Trophoblast cell (in vitro differentiated cells and primary cell): ENCODE results near the gene ADARB1.

Source experiments
- DNase-seq, 2 donors: peaks; one replicate each; pipeline ENCODE4 v3.0.0-alpha.2; 2016
- H2AFZ ChIP-seq: 2 replicates; pipeline ENCODE4 v1.6.1; 2013; ENCODE audit warnings: low read length, moderate library complexity, mild to moderate bottlenecking; ENCODE audit not compliant: insufficient read depth, poor library complexity
- H2AK5ac ChIP-seq: 2 replicates; pipeline ENCODE4 v1.6.1; 2013; ENCODE audit warnings: mild to moderate bottlenecking, low read length
- H2BK120ac ChIP-seq: 2 replicates; pipeline ENCODE4 v1.6.1; 2013; ENCODE audit warnings: low read length, mild to moderate bottlenecking, moderate library complexity; ENCODE audit not compliant: insufficient read depth, poor library complexity
- H2BK12ac ChIP-seq: 2 replicates; pipeline ENCODE4 v1.6.1; 2013; ENCODE audit warnings: mild to moderate bottlenecking, low read length, moderate library complexity
- H2BK5ac ChIP-seq: 2 replicates; pipeline ENCODE4 v1.6.1; 2013; ENCODE audit warnings: low read length, low read depth, moderate library complexity, mild to moderate bottlenecking; ENCODE audit not compliant: poor library complexity
- H3K14ac ChIP-seq: 2 replicates; pipeline ENCODE4 v1.6.1; 2013; ENCODE audit warnings: mild to moderate bottlenecking, low read length
- H3K18ac ChIP-seq: 2 replicates; pipeline ENCODE4 v1.6.1; 2013; ENCODE audit warnings: mild to moderate bottlenecking, low read length
- H3K23ac ChIP-seq: 2 replicates; pipeline ENCODE4 v1.6.1; 2013; ENCODE audit warnings: low read length
- H3K27ac ChIP-seq: 2 replicates; pipeline ENCODE4 v1.5.1; 2013; ENCODE audit warnings: low read depth, mild to moderate bottlenecking, inconsistent platforms, low read length, moderate library complexity
- H3K27me3 ChIP-seq: 2 replicates; pipeline ENCODE4 v1.6.1; 2013; ENCODE audit warnings: inconsistent platforms, mild to moderate bottlenecking, low read length, moderate library complexity; ENCODE audit not compliant: insufficient read depth
- H3K36me3 ChIP-seq, 2 experiments: 1 replicate in 1 of 2; 2 replicates in 1 of 2; pipeline ENCODE4 v1.6.1; 2013; ENCODE audit warnings: low read length in 2 of 2, mild to moderate bottlenecking in 2 of 2, moderate library complexity in 1 of 2; ENCODE audit not compliant: insufficient read depth in 2 of 2, control insufficient read depth in 1 of 2
- H3K4ac ChIP-seq: 2 replicates; pipeline ENCODE4 v1.6.1; 2013; ENCODE audit warnings: low read depth, mild to moderate bottlenecking, low read length, moderate library complexity
- H3K4me1 ChIP-seq, 2 experiments: 1 replicate in 1 of 2; 2 replicates in 1 of 2; pipeline ENCODE4 v1.6.1; 2013; ENCODE audit warnings: low read length in 2 of 2, mild to moderate bottlenecking in 2 of 2, moderate library complexity in 1 of 2; ENCODE audit not compliant: insufficient read depth in 2 of 2, control insufficient read depth in 1 of 2
- H3K4me2 ChIP-seq: 2 replicates; pipeline ENCODE4 v1.6.1; 2013; ENCODE audit warnings: inconsistent platforms, mild to moderate bottlenecking, low read length, moderate library complexity
- H3K4me3 ChIP-seq: 2 replicates; pipeline ENCODE4 v1.5.1; 2013; ENCODE audit warnings: mild to moderate bottlenecking, low read depth, low read length, inconsistent platforms
- H3K79me1 ChIP-seq: one replicate; pipeline ENCODE4 v1.6.1; 2013; ENCODE audit warnings: low read length
- H3K79me2 ChIP-seq: 2 replicates; pipeline ENCODE4 v1.6.1; 2013; ENCODE audit warnings: low read length, mild to moderate bottlenecking; ENCODE audit not compliant: control insufficient read depth, insufficient read depth, poor library complexity
- H3K9ac ChIP-seq: 2 replicates; pipeline ENCODE4 v1.6.1; 2013; ENCODE audit warnings: mild to moderate bottlenecking, low read length
- H3K9me3 ChIP-seq: 2 replicates; pipeline ENCODE4 v1.6.1; 2013; ENCODE audit warnings: low read depth, mild to moderate bottlenecking, control low read depth, inconsistent platforms, low read length; ENCODE audit not compliant: insufficient read depth
- H4K12ac ChIP-seq: 2 replicates; pipeline ENCODE4 v1.6.1; 2013; ENCODE audit warnings: low read depth, mild to moderate bottlenecking, low read length, moderate library complexity
- H4K8ac ChIP-seq: 2 replicates; pipeline ENCODE4 v1.6.1; 2013; ENCODE audit warnings: low read depth, mild to moderate bottlenecking, low read length, moderate library complexity
- H4K91ac ChIP-seq: one replicate; pipeline ENCODE4 v1.6.1; 2013; ENCODE audit warnings: low read depth, mild to moderate bottlenecking, low read length, moderate library complexity
- WGBS: extraction: QIAGEN DNeasy Blood & Tissue Kit; methylation state at CpG from one replicate; pipeline ENCODE4 v1.1.7; 2013; ENCODE audit warnings: missing lambda C conversion rate; ENCODE audit not compliant: insufficient read length, insufficient coverage; ENCODE audit errors: extremely low coverage; 5-methylcytosine and 5-hydroxymethylcytosine counted together

Gene ADARB1

DNA sequence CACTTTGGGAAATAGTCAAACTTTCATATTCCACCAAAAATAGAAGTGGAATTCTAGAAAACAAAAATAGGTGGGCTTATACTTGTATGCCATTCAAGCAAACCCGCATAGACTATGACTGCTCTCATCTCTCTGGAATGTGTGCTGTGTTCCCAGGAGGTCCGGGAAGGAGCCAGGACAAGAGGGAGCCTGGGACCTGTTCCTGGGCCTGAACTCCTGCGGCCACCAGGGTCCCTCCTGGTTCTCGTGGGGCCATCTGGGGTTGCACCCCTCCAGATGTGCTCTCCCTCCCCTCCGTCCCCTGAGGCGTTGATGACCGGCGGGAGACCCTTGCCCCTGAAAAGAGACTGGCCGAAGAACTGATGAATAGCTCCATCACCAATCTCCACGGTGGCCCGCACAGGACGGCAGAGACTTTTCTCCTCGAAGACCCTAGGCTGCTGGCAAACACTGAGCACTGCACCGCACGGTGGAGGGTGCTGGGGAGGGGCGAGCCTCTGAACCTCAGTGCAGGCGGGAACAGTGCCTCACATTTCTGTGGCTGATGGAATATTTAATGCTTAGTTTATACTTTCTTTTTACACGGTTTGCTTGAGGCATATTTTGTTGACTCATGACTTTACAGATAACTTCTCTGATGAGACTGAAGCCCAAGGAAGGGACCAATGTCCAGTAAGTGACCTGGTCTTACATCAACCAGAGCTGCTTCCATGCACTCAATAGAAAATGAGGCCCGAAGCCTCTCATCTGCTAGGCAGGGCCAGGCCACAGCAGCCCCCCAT lies 9.6 kb upstream of the ADARB1 start:
- Histone ChIP-seq H2BK12ac (no peak overlapping the region), H3K9ac (no peak overlapping the region), H2AK5ac (no peak overlapping the region), H3K18ac (no peak overlapping the region), H3K79me1 (peaks cover 3% of the 10 kb centered on the region), H2BK120ac (peak overlapping the region; percentile 18), H2BK5ac (no peak overlapping the region), H3K79me2 (no peaks in the 10 kb centered on the region), H3K14ac (peak overlapping the region; percentile 25), H3K4me2 (no peak overlapping the region), H3K9me3 (no peaks in the 10 kb centered on the region), H4K8ac (no peak overlapping the region), H4K12ac (no peak overlapping the region), H3K4me3 (no peak overlapping the region), H4K91ac (no peak overlapping the region), H3K23ac (no peak overlapping the region), H3K27me3 (no peaks in the 10 kb centered on the region), H3K4me1 (peaks cover 7 to 11% of the 10 kb centered on the region in 2 experiments), H3K36me3 (no peaks in the 10 kb centered on the region), H3K27ac (no peak overlapping the region), H3K4ac (no peak overlapping the region), H2AFZ (peak overlapping the region; percentile 17)
- DNase-seq: peak in 1 of 2 donors; percentile 53
- no CpG with 5 or more reads among the region's 19 CpGs for WGBS

DNA sequence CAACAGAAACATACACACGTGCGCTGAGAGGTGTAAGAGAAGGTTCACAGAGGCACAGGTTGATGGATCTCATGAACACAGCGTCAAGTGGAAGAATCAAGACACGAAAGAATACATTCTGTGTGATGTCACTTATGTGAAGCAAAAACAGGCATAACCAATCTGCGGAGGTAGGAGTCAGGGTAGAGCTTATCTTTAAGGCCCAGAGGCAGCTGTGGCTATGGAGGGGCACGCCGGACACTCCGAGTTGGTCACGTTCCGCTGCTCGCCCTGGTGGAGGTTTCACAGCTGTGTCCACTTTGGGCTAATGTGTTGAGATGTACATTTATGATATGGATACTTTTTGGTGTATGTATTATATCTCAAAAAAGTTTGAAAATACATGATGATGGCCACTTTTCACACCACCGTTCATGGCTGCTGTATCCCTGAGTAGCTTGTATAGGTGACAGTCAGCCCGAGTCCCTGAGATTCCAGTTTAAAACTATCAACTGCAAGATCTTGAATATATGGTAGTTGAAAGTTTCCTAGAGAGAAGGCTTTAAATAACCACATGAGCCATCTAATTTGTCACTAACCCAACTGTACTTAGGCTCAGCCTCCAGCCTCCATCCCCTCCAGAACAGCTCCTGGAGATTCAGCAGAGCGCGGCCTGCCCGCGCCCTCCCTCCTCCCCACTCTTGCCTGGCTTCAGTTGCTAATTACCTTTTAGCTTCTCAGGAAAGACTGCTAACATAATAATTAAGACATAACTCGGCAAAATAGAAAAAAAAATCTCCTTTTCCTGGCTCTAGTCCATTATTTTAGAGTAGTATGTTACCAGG lies 6.7 kb upstream of the ADARB1 start:
- Histone ChIP-seq H3K36me3 (no peaks in the 10 kb centered on the region), H3K9ac (no peak overlapping the region), H4K12ac (no peak overlapping the region), H3K23ac (no peak overlapping the region), H2BK120ac (no peak overlapping the region), H3K4me2 (no peak overlapping the region), H2BK5ac (no peak overlapping the region), H3K9me3 (no peaks in the 10 kb centered on the region), H3K27me3 (no peaks in the 10 kb centered on the region), H3K79me1 (peaks cover 5% of the 10 kb centered on the region), H4K91ac (no peak overlapping the region), H3K4ac (no peak overlapping the region), H3K18ac (no peak overlapping the region), H2AK5ac (no peak overlapping the region), H3K14ac (no peak overlapping the region), H2AFZ (no peak overlapping the region), H3K4me1 (peaks cover 10 to 15% of the 10 kb centered on the region in 2 experiments), H3K27ac (no peak overlapping the region), H2BK12ac (no peak overlapping the region), H4K8ac (no peak overlapping the region), H3K4me3 (no peak overlapping the region), H3K79me2 (no peaks in the 10 kb centered on the region)
- DNase-seq: no peak
- WGBS: no CpG with 5 or more reads among the region's 18 CpGs

DNA sequence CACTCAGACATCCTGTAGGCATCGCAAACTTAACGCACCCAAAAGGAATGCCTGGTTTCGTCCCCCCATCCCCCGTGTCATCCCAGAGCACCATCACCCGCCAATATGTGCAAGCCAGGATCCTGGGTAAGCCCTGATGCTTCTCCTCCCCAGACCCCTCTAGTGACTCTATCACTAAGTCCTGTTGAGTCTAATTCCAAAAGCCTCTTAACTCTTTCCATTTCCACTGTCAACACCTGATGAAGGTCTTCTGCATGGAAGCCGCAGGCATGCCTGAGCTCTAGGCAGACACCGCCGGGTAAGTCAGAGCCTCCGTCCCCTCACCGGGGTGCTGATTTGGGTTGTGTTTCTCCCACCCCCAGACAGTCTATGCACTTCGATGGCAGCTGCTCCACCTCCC lies 5.3 kb upstream of the ADARB1 start:
- Histone ChIP-seq H4K8ac (no peak overlapping the region), H3K4ac (no peak overlapping the region), H2BK5ac (no peak overlapping the region), H3K27ac (no peak overlapping the region), H4K91ac (no peak overlapping the region), H3K18ac (no peak overlapping the region), H3K79me2 (peaks cover under 1% of the 10 kb centered on the region), H3K79me1 (peaks cover 7% of the 10 kb centered on the region), H3K4me2 (no peak overlapping the region), H3K23ac (no peak overlapping the region), H3K9ac (no peak overlapping the region), H2AK5ac (no peak overlapping the region), H3K4me3 (no peak overlapping the region), H3K14ac (no peak overlapping the region), H2AFZ (no peak overlapping the region), H3K27me3 (no peaks in the 10 kb centered on the region), H4K12ac (no peak overlapping the region), H2BK12ac (no peak overlapping the region), H3K36me3 (no peaks in the 10 kb centered on the region), H3K4me1 (peaks cover 10 to 16% of the 10 kb centered on the region in 2 experiments), H2BK120ac (no peak overlapping the region), H3K9me3 (no peaks in the 10 kb centered on the region)
- no CpG with 5 or more reads among the region's 11 CpGs for WGBS
- no peak for DNase-seq

DNA sequence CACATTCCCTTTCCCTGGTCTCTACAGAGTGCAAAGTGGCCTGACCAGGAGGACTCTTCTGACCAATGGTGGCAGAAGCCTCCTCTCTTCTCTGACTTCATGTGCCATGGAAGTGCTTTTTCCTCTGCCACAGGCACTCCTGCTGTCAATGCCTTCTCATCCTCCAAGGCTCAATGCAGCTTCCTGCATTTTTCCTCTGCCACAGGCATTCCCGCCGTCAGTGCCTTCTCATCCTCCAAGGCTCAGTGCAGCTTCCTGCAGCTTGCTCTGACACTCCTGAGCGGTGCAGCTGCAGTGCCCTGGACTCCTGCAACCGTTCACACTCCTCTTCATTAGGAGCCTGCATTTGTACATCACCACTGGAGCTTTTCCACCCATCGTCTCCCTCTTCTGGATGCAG lies 4.7 kb upstream of the ADARB1 start:
- no peak overlapping the region for H2BK5ac ChIP-seq
- no peak overlapping the region for H3K4me3 ChIP-seq
- H3K14ac ChIP-seq: no peak overlapping the region
- no peak overlapping the region for H2AK5ac ChIP-seq
- no peak overlapping the region for H2BK12ac ChIP-seq
- H4K12ac ChIP-seq: no peak overlapping the region
- DNase-seq: no peak
- no peak overlapping the region for H3K4ac ChIP-seq
- peaks cover 9 to 11% of the 10 kb centered on the region in 2 experiments for H3K4me1 ChIP-seq
- no peak overlapping the region for H3K23ac ChIP-seq
- H3K9ac ChIP-seq: no peak overlapping the region
- no peak overlapping the region for H3K4me2 ChIP-seq
- no peaks in the 10 kb centered on the region for H3K27me3 ChIP-seq
- H3K9me3 ChIP-seq: no peaks in the 10 kb centered on the region
- no peak overlapping the region for H4K91ac ChIP-seq
- H4K8ac ChIP-seq: no peak overlapping the region
- no peak overlapping the region for H3K27ac ChIP-seq
- H2BK120ac ChIP-seq: no peak overlapping the region
- H3K79me2 ChIP-seq: peaks cover 2% of the 10 kb centered on the region
- H3K18ac ChIP-seq: no peak overlapping the region
- no CpG with 5 or more reads among the region's 5 CpGs for WGBS
- H3K79me1 ChIP-seq: peaks cover 8% of the 10 kb centered on the region
- H2AFZ ChIP-seq: no peak overlapping the region
- H3K36me3 ChIP-seq: no peaks in the 10 kb centered on the region
